Measurements from ENCODE around the gene EGFL7.

The EGFL7 gene

DNA sequence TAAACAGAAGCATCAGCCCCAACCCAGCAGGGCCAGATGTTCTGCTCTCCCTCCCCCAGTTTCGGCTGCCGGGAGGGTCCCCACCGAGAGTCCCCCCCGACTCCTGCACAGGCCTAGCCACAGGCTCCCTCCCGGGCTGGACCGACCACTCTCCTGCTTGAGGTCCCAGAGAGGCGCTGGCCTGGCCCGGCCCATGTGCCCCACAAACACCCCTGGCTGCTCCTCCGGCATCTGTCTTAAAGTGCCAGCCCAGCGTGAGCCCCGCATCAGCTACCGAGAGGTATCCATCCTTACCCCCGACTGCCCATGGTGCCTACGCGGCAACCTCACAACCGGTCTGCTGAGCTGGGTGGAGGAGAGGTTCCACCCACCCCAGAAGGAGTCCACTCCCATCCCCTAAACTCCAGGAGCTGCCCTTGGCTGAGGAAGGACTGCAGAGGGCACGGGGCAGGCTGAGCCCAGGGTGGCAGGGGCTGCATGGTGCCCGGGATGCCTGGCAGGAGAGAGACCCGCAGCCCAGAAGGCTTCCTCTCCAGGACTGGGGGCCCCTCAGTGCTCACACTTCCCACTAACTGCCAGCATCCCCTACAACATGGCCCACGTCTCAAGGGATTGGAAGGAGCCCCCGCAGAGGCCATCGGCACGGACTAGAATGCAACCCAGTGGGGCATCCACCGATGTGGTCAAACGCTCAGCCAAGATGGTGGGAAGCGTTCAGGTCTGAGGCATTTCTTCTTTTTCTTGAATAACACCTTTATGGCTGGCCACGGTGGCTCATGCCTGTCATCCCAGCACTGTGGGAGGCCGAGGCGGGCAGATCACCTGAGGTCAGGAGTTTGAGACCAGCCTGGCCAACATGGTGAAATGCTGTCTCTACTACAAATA lies 15.6 kb upstream of the EGFL7 start:
- Histone ChIP-seq H3K27ac (ENCODE audit: low read depth, low read length) (no peak overlapping the region), H3K79me2 (ENCODE audit: control insufficient read depth, insufficient read depth, low read length, unreplicated experiment) (no peaks in the 10 kb centered on the region), H3K36me3 (ENCODE audit: insufficient read depth, low read length) (no peaks in the 10 kb centered on the region), H3K4me1 (ENCODE audit: control insufficient read depth, insufficient read depth, low read length, unreplicated experiment) (peaks cover 16% of the 10 kb centered on the region), H3K4me3 (ENCODE audit: low read depth, low read length) (no peak overlapping the region), H3K27me3 (ENCODE audit: insufficient read depth, low read length) (no peaks in the 10 kb centered on the region), H2AFZ (ENCODE audit: low read length, unreplicated experiment) (no peak overlapping the region)

- Histone ChIP-seq H3K36me3 (ENCODE audit: insufficient read depth, low read length) (no peaks in the 10 kb centered on the region), H3K4me1 (ENCODE audit: control insufficient read depth, insufficient read depth, low read length, unreplicated experiment) (peaks cover 16% of the 10 kb centered on the region), H3K4me3 (ENCODE audit: low read depth, low read length) (no peak overlapping the region), H2AFZ (ENCODE audit: low read length, unreplicated experiment) (no peak overlapping the region), H3K27ac (ENCODE audit: low read depth, low read length) (no peak overlapping the region), H3K27me3 (ENCODE audit: insufficient read depth, low read length) (no peaks in the 10 kb centered on the region), H3K79me2 (ENCODE audit: control insufficient read depth, insufficient read depth, low read length, unreplicated experiment) (no peaks in the 10 kb centered on the region)
These were observed 14.0 kb upstream of the EGFL7 start for GRCh38 chr9:136648751-136649150.

- Histone ChIP-seq H3K79me2 (ENCODE audit: control insufficient read depth, insufficient read depth, low read length, unreplicated experiment) (no peaks in the 10 kb centered on the region), H3K36me3 (ENCODE audit: insufficient read depth, low read length) (no peaks in the 10 kb centered on the region), H3K27ac (ENCODE audit: low read depth, low read length) (no peak overlapping the region), H3K27me3 (ENCODE audit: insufficient read depth, low read length) (no peaks in the 10 kb centered on the region), H3K4me3 (ENCODE audit: low read depth, low read length) (no peak overlapping the region), H2AFZ (ENCODE audit: low read length, unreplicated experiment) (no peak overlapping the region), H3K4me1 (ENCODE audit: control insufficient read depth, insufficient read depth, low read length, unreplicated experiment) (peaks cover 4% of the 10 kb centered on the region)
These were observed 12.7 kb upstream of the EGFL7 start for GRCh38 chr9:136650021-136650420.

DNA sequence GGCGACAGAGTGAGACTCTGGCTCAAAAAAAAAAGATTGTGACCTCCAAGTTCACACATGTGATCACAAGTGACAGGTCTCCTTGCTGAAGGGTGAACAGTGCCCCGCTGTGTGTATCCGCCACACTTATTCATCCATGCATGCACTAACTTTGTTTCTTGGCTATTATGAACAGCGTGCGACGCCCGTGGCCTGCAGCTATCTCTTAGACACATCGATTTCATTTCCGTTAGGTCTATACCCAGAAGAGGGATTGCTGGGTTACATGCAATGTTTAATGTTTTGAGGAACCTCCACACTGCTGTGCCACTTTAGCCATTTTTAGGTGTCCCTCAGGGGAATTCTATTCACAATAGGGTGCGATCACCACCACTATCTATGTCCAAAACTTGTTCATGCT lies 12.1 kb upstream of the EGFL7 start:
- no peaks in the 10 kb centered on the region for H3K27me3 ChIP-seq (ENCODE audit: insufficient read depth, low read length)
- no peak overlapping the region for H3K27ac ChIP-seq (ENCODE audit: low read depth, low read length)
- no peak overlapping the region for H3K4me3 ChIP-seq (ENCODE audit: low read depth, low read length)
- H2AFZ ChIP-seq (ENCODE audit: low read length, unreplicated experiment) = no peak overlapping the region
- no peaks in the 10 kb centered on the region for H3K36me3 ChIP-seq (ENCODE audit: insufficient read depth, low read length)
- H3K4me1 ChIP-seq (ENCODE audit: control insufficient read depth, insufficient read depth, low read length, unreplicated experiment) = peaks cover 2% of the 10 kb centered on the region
- no peaks in the 10 kb centered on the region for H3K79me2 ChIP-seq (ENCODE audit: control insufficient read depth, insufficient read depth, low read length, unreplicated experiment)

DNA sequence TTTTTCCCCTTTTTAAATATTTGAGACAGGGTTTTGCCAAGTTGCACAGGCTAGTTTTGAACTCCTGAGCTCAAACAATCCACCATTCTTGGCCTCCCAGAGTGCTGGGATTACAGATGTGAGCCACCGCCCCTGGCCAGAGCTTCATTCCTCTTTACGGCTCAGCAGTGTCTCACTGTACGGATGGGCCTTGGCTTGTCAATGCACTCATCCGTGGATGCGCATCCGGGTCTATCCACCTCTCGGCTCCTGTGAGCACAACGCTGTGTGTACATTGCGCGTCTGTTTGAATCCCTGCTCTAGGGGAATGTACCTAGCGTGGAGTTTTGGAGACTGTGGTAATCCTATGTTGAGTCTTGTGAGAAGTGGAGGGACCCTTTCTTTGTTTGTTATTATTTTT lies 10.9 kb upstream of the EGFL7 start:
- no peak overlapping the region for H2AFZ ChIP-seq (ENCODE audit: low read length, unreplicated experiment)
- no peaks in the 10 kb centered on the region for H3K36me3 ChIP-seq (ENCODE audit: insufficient read depth, low read length)
- H3K4me1 ChIP-seq (ENCODE audit: control insufficient read depth, insufficient read depth, low read length, unreplicated experiment) = peaks cover 8% of the 10 kb centered on the region
- H3K79me2 ChIP-seq (ENCODE audit: control insufficient read depth, insufficient read depth, low read length, unreplicated experiment) = no peaks in the 10 kb centered on the region
- H3K4me3 ChIP-seq (ENCODE audit: low read depth, low read length) = no peak overlapping the region
- no peak overlapping the region for H3K27ac ChIP-seq (ENCODE audit: low read depth, low read length)
- no peaks in the 10 kb centered on the region for H3K27me3 ChIP-seq (ENCODE audit: insufficient read depth, low read length)

DNA sequence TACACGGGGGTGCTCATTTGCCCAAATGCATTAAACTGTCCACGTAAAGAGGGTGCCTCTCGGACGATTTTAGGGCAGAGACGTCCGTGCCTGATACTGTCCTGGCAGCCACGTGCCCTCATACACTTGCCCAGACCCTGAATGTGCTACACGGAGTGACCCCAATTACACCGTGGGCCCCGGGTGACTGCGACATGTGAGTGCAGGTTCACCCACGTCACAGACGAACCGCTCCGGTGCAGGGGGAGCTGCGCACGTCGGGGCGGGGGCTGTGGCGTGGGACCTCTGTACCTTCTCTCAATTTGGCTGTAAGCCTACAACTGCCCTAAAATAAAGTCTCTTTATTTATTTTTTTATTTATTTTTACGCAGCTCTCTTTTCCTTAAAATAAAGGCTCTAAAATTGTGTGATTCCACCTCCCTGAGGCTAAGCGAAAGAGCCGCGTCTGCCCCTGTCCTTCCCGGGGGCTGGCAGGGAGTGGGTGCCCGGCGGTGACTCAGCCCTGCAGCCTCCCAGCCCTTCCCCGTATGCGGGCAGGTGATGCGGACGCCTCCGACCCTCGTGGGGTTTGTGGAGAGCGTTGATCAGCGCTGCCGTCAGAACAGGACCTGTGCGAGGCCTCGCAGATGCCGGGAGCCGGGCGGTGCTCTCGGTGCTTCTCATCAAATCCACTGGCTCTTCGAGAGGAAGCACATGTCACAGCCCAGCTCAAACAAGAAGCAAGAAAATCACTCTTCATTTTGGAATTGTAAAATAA lies 9.2 kb upstream of the EGFL7 start:
- H3K4me1 ChIP-seq (ENCODE audit: control insufficient read depth, insufficient read depth, low read length, unreplicated experiment) = peaks cover 8% of the 10 kb centered on the region
- no peak overlapping the region for H3K27ac ChIP-seq (ENCODE audit: low read depth, low read length)
- H3K79me2 ChIP-seq (ENCODE audit: control insufficient read depth, insufficient read depth, low read length, unreplicated experiment) = no peaks in the 10 kb centered on the region
- H2AFZ ChIP-seq (ENCODE audit: low read length, unreplicated experiment) = no peak overlapping the region
- H3K4me3 ChIP-seq (ENCODE audit: low read depth, low read length) = no peak overlapping the region
- H3K27me3 ChIP-seq (ENCODE audit: insufficient read depth, low read length) = peaks cover 6% of the 10 kb centered on the region; the same call in 1 of the 2 replicates
- H3K36me3 ChIP-seq (ENCODE audit: insufficient read depth, low read length) = no peaks in the 10 kb centered on the region

DNA sequence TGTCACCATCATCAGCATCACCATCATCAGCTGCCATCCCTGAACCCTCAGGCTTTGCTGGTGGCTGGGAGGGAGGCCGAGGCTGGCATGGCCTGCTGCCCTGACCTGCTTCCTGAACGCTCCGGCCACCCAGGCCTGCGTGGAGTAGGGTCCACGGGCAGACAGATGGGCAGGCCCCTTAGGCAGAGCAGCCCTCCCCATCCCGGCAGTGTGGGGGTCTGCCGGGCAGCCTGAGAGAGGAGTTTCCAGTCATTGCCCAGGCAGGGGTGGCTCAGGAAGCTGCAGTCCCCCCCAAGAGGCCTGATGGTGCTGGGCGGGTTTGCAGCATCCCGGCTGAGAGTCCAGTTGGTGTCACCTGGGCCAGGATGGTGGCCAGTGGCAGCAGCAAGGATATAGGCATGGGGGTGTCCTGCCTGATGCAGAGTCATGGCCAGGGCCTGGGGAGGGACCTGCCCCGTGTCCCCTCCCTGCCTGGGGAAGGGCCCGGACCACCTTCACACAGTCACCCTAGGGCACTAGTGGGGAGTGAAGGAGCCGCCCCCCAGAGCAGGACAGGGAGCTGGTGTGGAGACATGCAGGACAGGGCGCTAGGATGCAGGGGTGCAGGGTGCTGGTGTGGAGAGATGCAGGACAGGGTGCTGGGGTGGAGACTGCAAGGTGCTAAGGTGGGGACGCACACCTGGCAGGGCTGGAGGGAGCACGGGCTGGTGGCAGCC lies 7.7 kb upstream of the EGFL7 start:
- no peaks in the 10 kb centered on the region for H3K36me3 ChIP-seq (ENCODE audit: insufficient read depth, low read length)
- H3K27ac ChIP-seq (ENCODE audit: low read depth, low read length) = no peak overlapping the region
- no peak overlapping the region for H2AFZ ChIP-seq (ENCODE audit: low read length, unreplicated experiment)
- peaks cover 15% of the 10 kb centered on the region; the same call in 1 of the 2 replicates for H3K27me3 ChIP-seq (ENCODE audit: insufficient read depth, low read length)
- peaks cover 8% of the 10 kb centered on the region for H3K4me1 ChIP-seq (ENCODE audit: control insufficient read depth, insufficient read depth, low read length, unreplicated experiment)
- H3K79me2 ChIP-seq (ENCODE audit: control insufficient read depth, insufficient read depth, low read length, unreplicated experiment) = no peaks in the 10 kb centered on the region
- no peak overlapping the region for H3K4me3 ChIP-seq (ENCODE audit: low read depth, low read length)

GRCh38 chr9:136655536-136656182 lies 7.1 kb upstream of the EGFL7 start:
- H3K36me3 ChIP-seq (ENCODE audit: insufficient read depth, low read length) = no peaks in the 10 kb centered on the region
- peaks cover 8% of the 10 kb centered on the region for H3K4me1 ChIP-seq (ENCODE audit: control insufficient read depth, insufficient read depth, low read length, unreplicated experiment)
- H3K27me3 ChIP-seq (ENCODE audit: insufficient read depth, low read length) = peaks cover 15% of the 10 kb centered on the region; the same call in 1 of the 2 replicates
- H3K27ac ChIP-seq (ENCODE audit: low read depth, low read length) = no peak overlapping the region
- H2AFZ ChIP-seq (ENCODE audit: low read length, unreplicated experiment) = peak overlapping the region; percentile 4
- H3K4me3 ChIP-seq (ENCODE audit: low read depth, low read length) = no peak overlapping the region
- no peaks in the 10 kb centered on the region for H3K79me2 ChIP-seq (ENCODE audit: control insufficient read depth, insufficient read depth, low read length, unreplicated experiment)

GRCh38 chr9:136656183-136656738 lies 6.5 kb upstream of the EGFL7 start:
- no peak overlapping the region for H3K4me3 ChIP-seq (ENCODE audit: low read depth, low read length)
- H3K27me3 ChIP-seq (ENCODE audit: insufficient read depth, low read length) = peaks cover 15% of the 10 kb centered on the region; the same call in 1 of the 2 replicates
- H3K36me3 ChIP-seq (ENCODE audit: insufficient read depth, low read length) = no peaks in the 10 kb centered on the region
- no peaks in the 10 kb centered on the region for H3K79me2 ChIP-seq (ENCODE audit: control insufficient read depth, insufficient read depth, low read length, unreplicated experiment)
- H3K4me1 ChIP-seq (ENCODE audit: control insufficient read depth, insufficient read depth, low read length, unreplicated experiment) = peaks cover 8% of the 10 kb centered on the region
- no peak overlapping the region for H2AFZ ChIP-seq (ENCODE audit: low read length, unreplicated experiment)
- no peak overlapping the region for H3K27ac ChIP-seq (ENCODE audit: low read depth, low read length)
